Osteoblast (primary cell): ENCODE results near the gene ERC1. TPM values are rescaled to one million over a fixed set of nuclear protein-coding genes. Genes with fewer than 3 reads are reported as not detected.
"Not testable (repeated sequence)": the region's sequence is repeated elsewhere in the genome, so short reads cannot be mapped to it uniquely, and the experiment has no call there.

Experiments used
- DNase-seq: peaks from one replicate; pipeline ENCODE4 v3.0.0; 2011; ENCODE audit warnings: low spot score, mixed read lengths; ENCODE audit not compliant: insufficient read length; ENCODE audit errors: missing footprints
- H2AFZ ChIP-seq: 2 replicates; pipeline ENCODE4 v1.6.0; 2011; ENCODE audit warnings: mild to moderate bottlenecking, low read length
- H3K27ac ChIP-seq: 2 replicates; pipeline ENCODE4 v1.5.1; 2011; ENCODE audit warnings: mild to moderate bottlenecking, low read depth, low read length, moderate library complexity
- H3K27me3 ChIP-seq: 2 replicates; pipeline ENCODE4 v1.6.0; 2012; ENCODE audit warnings: mild to moderate bottlenecking, control low read depth, inconsistent platforms, low read length, moderate library complexity; ENCODE audit not compliant: insufficient read depth
- H3K36me3 ChIP-seq: 2 replicates; pipeline ENCODE4 v1.5.1; 2011; ENCODE audit warnings: mild to moderate bottlenecking, low read length, control low read depth, moderate library complexity; ENCODE audit not compliant: insufficient read depth
- H3K4me1 ChIP-seq: 2 replicates; pipeline ENCODE4 v1.5.1; 2011; ENCODE audit warnings: mild to moderate bottlenecking, low read length, control low read depth, moderate library complexity; ENCODE audit not compliant: insufficient read depth
- H3K4me2 ChIP-seq: 2 replicates; pipeline ENCODE4 v1.6.0; 2011; ENCODE audit warnings: mild to moderate bottlenecking, low read length; ENCODE audit not compliant: insufficient read depth
- H3K4me3 ChIP-seq: fragments of 200-600 bp; sonication (generic); 3 replicates; pipeline ENCODE4 v1.5.1; 2012; ENCODE audit warnings: mild to moderate bottlenecking, low read length, inconsistent platforms; ENCODE audit not compliant: insufficient read depth
- H3K79me2 ChIP-seq: 2 replicates; pipeline ENCODE4 v1.6.0; 2012; ENCODE audit warnings: mild to moderate bottlenecking, low read length, control low read depth, inconsistent platforms; ENCODE audit not compliant: insufficient read depth
- H3K9me3 ChIP-seq: 2 replicates; pipeline ENCODE4 v1.5.1; 2011; ENCODE audit warnings: low read depth, low read length, control low read depth
- H4K20me1 ChIP-seq: 2 replicates; pipeline ENCODE4 v1.6.0; 2012; ENCODE audit warnings: mild to moderate bottlenecking, low read length, control low read depth; ENCODE audit not compliant: insufficient read depth
- total RNA-seq: library from RNA; depleted of rRNA; stranded (reverse); fragments of >200 nt; gene quantifications from 2 replicates; pipeline ENCODE4 v1.2.3, GENCODE V29; 2012
- TF ChIP-seq, protein P1 (sequence below): IDR thresholded peaks from 2 replicates; pipeline ENCODE4 v1.5.1; 2011; ENCODE audit warnings: mild to moderate bottlenecking, low read depth, low read length, moderate library complexity; ENCODE audit errors: extremely low read depth

ERC1 gene
- total RNA-seq, 1 donor = 36.2 TPM

- TF ChIP-seq, protein P1, sequence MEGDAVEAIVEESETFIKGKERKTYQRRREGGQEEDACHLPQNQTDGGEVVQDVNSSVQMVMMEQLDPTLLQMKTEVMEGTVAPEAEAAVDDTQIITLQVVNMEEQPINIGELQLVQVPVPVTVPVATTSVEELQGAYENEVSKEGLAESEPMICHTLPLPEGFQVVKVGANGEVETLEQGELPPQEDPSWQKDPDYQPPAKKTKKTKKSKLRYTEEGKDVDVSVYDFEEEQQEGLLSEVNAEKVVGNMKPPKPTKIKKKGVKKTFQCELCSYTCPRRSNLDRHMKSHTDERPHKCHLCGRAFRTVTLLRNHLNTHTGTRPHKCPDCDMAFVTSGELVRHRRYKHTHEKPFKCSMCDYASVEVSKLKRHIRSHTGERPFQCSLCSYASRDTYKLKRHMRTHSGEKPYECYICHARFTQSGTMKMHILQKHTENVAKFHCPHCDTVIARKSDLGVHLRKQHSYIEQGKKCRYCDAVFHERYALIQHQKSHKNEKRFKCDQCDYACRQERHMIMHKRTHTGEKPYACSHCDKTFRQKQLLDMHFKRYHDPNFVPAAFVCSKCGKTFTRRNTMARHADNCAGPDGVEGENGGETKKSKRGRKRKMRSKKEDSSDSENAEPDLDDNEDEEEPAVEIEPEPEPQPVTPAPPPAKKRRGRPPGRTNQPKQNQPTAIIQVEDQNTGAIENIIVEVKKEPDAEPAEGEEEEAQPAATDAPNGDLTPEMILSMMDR = no peak
- no peaks in the 10 kb centered on the region for H3K9me3 ChIP-seq
- H4K20me1 ChIP-seq = no peaks in the 10 kb centered on the region
- no peak overlapping the region for H2AFZ ChIP-seq
- H3K27me3 ChIP-seq = no peaks in the 10 kb centered on the region
- H3K79me2 ChIP-seq = peaks cover 26% of the 10 kb centered on the region
- H3K36me3 ChIP-seq = no peaks in the 10 kb centered on the region
- no peaks in the 10 kb centered on the region for H3K4me1 ChIP-seq
- no peak overlapping the region for H3K4me3 ChIP-seq
- no peak overlapping the region for H3K4me2 ChIP-seq
- no peak for DNase-seq
- no peak overlapping the region for H3K27ac ChIP-seq
Observed at GRCh38 chr12:1338483-1339177, 347.6 kb downstream of the ERC1 start.

DNA sequence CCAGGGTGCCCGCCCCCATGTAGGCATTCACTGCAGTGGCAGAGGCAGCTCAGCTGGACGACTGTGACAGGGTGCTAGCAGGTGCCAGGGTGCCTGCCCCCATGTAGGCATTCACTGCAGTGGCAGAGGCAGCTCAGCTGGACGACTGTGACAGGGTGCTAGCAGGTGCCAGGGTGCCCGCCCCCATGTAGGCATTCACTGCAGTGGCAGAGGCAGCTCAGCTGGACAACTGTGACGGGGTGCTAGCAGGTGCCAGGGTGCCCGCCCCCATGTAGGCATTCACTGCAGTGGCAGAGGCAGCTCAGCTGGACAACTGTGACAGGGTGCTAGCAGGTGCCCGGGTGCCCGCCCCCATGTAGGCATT is 348.1 kb downstream of the ERC1 start:
- H3K27me3 ChIP-seq, H3K4me2 ChIP-seq, H3K4me3 ChIP-seq, H3K4me1 ChIP-seq, DNase-seq, H4K20me1 ChIP-seq, H2AFZ ChIP-seq, H3K9me3 ChIP-seq, H3K27ac ChIP-seq, H3K36me3 ChIP-seq: not testable (repeated sequence)
- H3K79me2 ChIP-seq = peaks cover 24% of the 10 kb centered on the region

GRCh38 chr12:1339618-1340319 is 348.7 kb downstream of the ERC1 start:
- no peaks in the 10 kb centered on the region for H3K36me3 ChIP-seq
- no peak overlapping the region for H3K4me3 ChIP-seq
- no peak overlapping the region for H3K4me2 ChIP-seq
- no peak for DNase-seq
- TF ChIP-seq, protein P1 = no peak
- H4K20me1 ChIP-seq = no peaks in the 10 kb centered on the region
- H3K9me3 ChIP-seq = no peaks in the 10 kb centered on the region
- no peaks in the 10 kb centered on the region for H3K27me3 ChIP-seq
- no peak overlapping the region for H3K27ac ChIP-seq
- H3K79me2 ChIP-seq = peaks cover 24% of the 10 kb centered on the region
- H3K4me1 ChIP-seq = no peaks in the 10 kb centered on the region
- no peak overlapping the region for H2AFZ ChIP-seq

- H3K36me3 ChIP-seq, H3K4me3 ChIP-seq, H3K9me3 ChIP-seq, H3K27me3 ChIP-seq, H2AFZ ChIP-seq, H3K27ac ChIP-seq, H3K4me1 ChIP-seq, H3K4me2 ChIP-seq, H4K20me1 ChIP-seq, DNase-seq: not testable (repeated sequence)
- H3K79me2 ChIP-seq = peaks cover 17% of the 10 kb centered on the region
Observed at GRCh38 chr12:1341270-1341669, 350.2 kb downstream of the ERC1 start.

DNA sequence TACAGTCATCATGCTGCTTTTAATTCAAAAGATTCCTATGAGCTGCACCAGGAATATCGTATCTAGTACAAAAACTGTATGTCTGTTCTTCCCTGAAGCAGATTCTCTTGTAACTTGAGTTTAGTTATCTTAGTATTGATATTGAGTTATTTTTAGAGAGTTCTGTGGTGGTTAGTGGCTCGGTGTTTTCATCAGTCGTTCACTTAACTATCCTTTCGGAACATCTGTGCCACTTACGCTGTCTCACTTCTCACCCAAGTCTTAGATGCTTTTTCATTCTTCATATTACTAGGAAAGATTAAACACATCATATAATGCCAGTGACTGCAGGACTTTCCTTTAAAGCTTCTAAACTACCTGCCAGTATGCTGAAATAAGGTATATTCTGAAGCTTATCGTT is 352.4 kb downstream of the ERC1 start:
- no peaks in the 10 kb centered on the region for H3K27me3 ChIP-seq
- H4K20me1 ChIP-seq = no peaks in the 10 kb centered on the region
- H3K4me1 ChIP-seq = peaks cover 9% of the 10 kb centered on the region
- H2AFZ ChIP-seq = no peak overlapping the region
- H3K27ac ChIP-seq = no peak overlapping the region
- no peaks in the 10 kb centered on the region for H3K36me3 ChIP-seq
- H3K79me2 ChIP-seq = peaks cover 3% of the 10 kb centered on the region
- TF ChIP-seq, protein P1 = no peak
- H3K9me3 ChIP-seq = no peaks in the 10 kb centered on the region
- no peak for DNase-seq
- no peak overlapping the region for H3K4me3 ChIP-seq
- H3K4me2 ChIP-seq = no peak overlapping the region
